HG03060 (cell line): Measurements from ENCODE around the gene EPOP.

Experiments
- ATAC-seq: cut with Tn5 transposase; IDR thresholded peaks from one replicate; pipeline ENCODE4 v1.9.1; 2021; ENCODE audit warnings: low read depth, moderate number of reproducible peaks; ENCODE audit not compliant: unreplicated experiment

EPOP gene

DNA sequence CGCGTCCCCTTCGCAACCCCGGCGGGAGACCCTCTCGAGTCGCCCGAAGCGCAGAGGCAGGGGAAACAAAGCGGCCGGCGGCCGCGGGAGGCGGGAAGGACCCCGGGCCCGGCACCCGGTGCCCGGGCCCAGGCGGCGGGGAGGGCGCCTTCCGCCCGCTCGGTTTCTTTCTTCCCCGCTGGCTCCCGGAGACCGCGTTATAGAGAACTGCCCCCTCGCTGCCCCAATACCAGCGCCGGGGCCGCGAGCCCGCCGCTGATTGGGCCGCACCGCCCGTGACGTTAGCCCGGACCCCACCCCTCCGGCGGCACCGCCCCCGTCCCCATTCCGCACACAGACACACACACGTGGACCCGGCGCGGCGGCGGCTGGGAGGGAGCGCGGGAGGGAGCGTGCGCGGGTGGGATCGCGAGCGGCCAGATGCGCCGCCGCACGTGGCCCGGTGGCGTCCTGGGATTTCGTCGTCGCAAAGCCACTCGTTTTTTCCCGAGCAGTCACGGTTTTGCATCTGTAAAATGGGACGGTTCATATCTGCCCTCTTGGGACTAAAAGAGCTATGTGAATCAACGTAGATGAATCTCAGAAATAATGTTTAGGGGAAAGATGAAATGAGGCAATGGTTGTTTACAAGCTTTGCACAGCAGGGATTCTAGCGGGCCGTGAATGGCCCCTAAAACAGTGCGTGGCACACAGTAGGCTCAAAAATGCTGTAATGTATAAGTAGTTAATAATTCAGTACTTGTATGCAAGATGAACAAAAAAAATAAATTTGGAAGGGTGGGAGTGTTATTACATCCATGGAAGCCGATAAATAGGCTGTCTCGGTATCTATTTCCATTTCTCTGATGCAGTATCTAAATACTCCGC is at the start of gene EPOP:
TSS of gene EPOP (minus strand) at position 209 of the 867 bp plus-strand sequence. CDS start 462 bp downstream, outside the sequence.
- ATAC-seq = no peak

- no peak for ATAC-seq
These were observed 47.0 kb upstream of the EPOP start for GRCh38 chr17:38721802-38722201.

DNA sequence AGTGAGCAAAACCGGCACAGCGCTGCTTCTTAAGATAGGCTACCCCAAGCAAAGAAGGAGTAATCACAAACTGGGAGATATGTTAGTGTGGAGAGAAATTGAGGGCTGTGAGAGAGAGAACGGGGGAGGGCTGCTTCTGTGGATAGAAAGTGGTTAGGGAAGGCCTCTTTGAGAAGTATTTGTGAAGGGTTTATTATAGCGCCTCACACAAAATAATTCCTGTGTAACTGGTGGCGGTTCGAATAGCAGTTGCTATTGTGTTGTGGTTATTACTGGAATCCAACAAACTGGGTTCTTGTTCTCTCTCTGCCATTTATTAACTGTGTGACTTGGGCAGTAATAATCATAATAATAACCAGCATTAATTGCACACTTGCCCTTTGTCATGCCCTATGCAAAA is 46.2 kb upstream of the EPOP start:
- ATAC-seq = no peak

GRCh38 chr17:38719943-38720641 is 45.3 kb upstream of the EPOP start:
- ATAC-seq = no peak

DNA sequence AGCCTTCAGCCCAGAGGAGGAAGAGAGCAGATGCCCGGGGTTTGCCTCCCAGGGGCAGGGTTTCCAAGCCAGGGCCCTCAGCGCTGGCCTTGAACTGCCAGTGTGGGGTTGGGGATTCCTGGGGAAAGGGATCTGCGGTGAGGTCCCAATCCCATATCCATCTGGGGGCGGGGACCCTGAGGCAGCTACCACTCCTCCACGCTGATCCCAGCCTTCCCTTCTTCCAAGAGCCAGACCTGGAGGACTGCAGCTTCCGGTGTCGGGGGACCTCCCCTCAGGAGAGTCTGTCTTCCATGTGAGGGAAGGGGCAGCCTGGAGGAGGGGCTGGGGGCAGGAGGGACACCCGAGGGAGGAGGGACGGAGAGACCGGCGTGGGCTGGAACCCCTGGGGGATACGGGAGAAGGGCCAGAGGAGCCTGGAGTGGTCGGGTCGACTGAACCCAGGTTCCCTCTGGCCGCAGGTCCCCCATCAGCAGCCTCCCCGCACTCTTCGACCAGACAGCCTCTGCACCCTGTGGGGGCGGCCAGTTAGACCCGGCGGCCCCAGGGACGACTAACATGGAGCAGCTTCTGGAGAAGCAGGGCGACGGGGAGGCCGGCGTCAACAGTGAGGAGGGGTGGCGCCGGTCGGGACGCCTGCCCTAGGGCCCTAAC is 44.7 kb upstream of the EPOP start:
- ATAC-seq = no peak

DNA sequence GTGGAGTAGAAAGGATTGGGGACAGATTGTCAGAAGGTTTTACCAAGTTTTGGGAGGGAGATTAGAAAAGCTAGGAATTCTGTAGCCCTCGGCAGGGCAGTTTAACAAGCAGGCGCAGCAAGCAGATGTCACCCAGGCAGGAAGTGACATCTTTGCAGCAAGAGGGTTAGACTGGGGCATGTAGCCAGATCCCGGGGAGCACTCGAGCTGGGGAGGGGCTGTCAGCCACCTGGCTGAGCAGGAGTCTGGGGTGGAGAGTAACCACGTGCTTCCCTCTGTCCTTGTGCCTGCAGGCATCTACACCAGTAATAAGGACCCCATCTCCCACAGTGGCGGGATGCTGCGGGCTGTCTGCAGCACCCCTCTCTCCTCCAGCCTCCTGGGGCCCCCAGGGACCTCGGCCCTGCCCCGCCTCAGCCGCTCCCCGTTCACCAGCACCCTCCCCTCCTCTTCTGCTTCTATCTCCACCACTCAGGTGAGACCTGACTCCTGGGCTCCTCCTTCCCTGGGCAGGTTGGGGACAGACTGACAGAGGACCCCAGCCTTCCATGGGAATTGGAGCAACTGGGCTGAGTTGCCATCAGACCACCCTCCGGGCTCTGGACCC is 42.5 kb upstream of the EPOP start:
- no peak for ATAC-seq

GRCh38 chr17:38716368-38717005 is 41.7 kb upstream of the EPOP start:
- ATAC-seq = no peak

GRCh38 chr17:38715216-38715943 is 40.6 kb upstream of the EPOP start:
- ATAC-seq = no peak

- no peak for ATAC-seq
These were observed 38.8 kb upstream of the EPOP start for GRCh38 chr17:38713456-38714075.

- no peak for ATAC-seq
These were observed 37.8 kb upstream of the EPOP start for GRCh38 chr17:38712593-38712992.

GRCh38 chr17:38711792-38712571 is 37.2 kb upstream of the EPOP start:
- ATAC-seq = no peak

DNA sequence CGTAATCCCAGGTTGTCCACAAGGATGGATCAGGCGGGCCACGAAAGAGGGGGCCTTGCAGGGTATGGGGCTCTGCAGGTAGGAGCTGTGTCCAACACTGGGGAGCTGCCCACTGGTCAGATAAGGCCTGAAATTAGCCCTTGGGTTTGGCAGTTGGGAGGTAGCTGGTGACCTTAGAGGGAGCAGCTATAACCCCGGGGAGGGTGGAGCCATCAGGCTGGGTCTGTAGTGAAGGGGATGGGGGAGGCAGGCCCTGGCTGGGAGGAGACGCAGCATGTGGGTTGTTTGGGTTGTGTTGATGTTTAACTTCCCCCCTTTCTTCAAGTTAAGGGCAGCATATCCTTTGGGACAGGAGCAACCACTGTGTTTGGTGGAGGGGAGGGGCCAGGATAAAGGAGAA is 36.2 kb upstream of the EPOP start:
- no peak for ATAC-seq

GRCh38 chr17:38710604-38710962 is 35.8 kb upstream of the EPOP start:
- no peak for ATAC-seq

DNA sequence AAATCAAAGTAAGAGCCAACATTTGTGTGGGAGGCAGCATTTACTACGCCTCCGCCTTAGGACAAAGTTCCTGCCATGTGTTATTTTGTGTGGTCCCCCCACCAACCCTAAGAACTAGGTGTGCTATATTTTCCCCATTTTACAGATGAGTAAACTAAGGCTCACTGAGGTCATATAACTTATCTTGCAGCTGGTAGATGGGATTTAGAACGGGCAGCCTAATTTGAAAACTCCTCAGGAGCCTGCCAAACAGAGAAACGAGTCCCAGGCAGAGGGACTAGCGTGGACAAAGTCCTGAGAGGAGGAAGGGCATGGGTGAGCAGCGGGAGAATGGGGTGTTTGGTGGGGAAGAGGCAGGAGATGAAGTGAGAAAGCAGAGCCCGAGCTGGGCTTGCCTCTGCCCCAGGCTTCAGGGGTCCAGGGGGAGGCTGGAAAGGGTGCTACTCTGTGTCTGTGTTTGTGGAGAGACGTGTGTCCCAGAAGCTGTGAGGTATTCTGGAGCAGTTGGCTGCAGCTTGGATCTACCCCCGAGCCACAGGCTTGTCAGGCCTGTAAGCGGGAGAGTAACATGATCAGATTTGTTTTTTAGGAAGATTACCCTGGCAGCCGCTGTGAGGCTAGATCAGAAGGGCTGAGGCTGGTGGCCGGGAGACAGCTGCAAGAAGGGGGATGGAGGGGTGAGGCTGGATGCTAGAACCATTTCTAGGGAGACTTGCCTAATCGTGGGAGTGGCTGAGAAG is 35.3 kb upstream of the EPOP start:
- ATAC-seq = no peak

DNA sequence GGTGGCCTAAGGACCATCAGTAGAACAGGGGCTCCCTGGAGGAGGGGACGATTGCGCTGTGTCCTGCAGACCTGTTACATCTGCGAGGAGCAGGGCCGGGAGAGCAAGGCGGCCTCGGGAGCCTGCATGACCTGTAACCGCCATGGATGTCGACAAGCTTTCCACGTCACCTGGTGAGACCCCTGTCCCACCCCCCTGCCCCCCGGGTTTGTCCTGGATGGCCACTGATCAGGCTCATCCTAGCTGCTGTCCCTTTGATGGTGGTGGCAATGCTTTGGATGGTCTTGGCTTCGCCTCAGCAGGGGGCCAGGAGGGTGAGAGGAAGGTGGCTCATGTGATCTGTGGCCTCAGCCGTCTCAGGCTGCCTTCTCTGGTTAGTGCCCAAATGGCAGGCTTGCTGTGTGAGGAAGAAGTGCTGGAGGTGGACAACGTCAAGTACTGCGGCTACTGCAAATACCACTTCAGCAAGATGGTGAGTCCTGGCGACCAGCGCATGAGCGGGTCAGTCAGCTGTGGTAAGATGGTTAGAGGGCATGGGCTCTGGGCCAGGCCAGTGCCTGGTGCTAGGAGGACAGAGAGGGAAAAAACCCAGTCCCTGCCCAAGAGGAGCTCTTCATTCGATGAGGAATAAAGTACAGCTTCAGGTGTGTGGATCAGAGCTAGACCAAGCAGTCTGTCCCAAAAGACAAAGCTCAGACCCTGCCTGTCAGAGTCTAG is 34.5 kb upstream of the EPOP start:
- ATAC-seq = no peak

DNA sequence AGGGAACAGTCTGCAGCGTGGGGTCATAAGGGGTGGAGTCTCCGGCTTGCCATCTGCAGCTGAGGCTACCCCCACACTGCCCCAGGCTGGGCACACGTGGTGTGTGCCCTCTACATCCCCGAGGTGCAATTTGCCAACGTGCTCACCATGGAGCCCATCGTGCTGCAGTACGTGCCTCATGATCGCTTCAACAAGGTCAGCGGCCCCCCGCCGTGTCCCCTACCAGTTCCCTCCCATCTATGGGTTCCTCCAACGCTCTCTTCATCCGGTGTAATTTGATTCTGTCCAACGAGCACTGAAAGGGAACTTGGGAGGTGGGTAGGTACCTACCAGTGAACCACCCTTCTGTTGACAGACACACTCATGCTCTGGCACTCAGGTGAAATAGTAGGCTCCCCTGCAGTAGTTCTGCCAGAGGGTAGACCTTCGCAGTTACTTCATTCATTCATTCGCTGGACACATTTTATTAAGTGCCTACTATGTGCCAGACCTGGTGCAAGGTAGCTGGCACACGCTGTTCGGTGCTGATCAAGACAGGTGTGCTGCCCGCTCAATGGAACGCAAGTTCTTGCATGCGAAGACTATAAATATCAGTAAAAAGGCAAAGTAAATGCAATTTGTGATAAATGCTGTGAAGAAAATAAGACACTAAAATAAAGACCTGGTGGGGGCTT is 33.1 kb upstream of the EPOP start:
- ATAC-seq = no peak
